HUES6 (cell line): ENCODE results near the gene FNDC3A.

Experiments
- H3K27ac ChIP-seq: 2 replicates; pipeline ENCODE4 v1.7.0; 2013; ENCODE audit warnings: low read depth, mild to moderate bottlenecking, low read length, inconsistent platforms
- H3K27me3 ChIP-seq: 2 replicates; pipeline ENCODE4 v1.6.1; 2013; ENCODE audit warnings: low read length; ENCODE audit not compliant: control insufficient read depth, insufficient read depth
- H3K36me3 ChIP-seq: 2 replicates; pipeline ENCODE4 v1.6.1; 2013; ENCODE audit warnings: low read length; ENCODE audit not compliant: control insufficient read depth, insufficient read depth
- H3K4me1 ChIP-seq: 2 replicates; pipeline ENCODE4 v1.6.1; 2013; ENCODE audit warnings: low read length; ENCODE audit not compliant: control insufficient read depth, insufficient read depth
- H3K4me3 ChIP-seq: 2 replicates; pipeline ENCODE4 v1.5.1; 2013; ENCODE audit warnings: low read depth, low read length
- H3K9ac ChIP-seq: one replicate; pipeline ENCODE4 v1.6.1; 2013; ENCODE audit warnings: mild to moderate bottlenecking, low read length
- H3K9me3 ChIP-seq: 2 replicates; pipeline ENCODE4 v1.6.1; 2013; ENCODE audit warnings: low read depth, low read length; ENCODE audit not compliant: control insufficient read depth, insufficient read depth

The FNDC3A gene

GRCh38 chr13:49254007-49254406 lies 278.3 kb downstream of the FNDC3A start:
- Histone ChIP-seq H3K9ac (no peak overlapping the region), H3K27me3 (no peaks in the 10 kb centered on the region), H3K4me1 (no peaks in the 10 kb centered on the region), H3K27ac (no peak overlapping the region), H3K4me3 (no peak overlapping the region), H3K36me3 (peaks cover 10% of the 10 kb centered on the region; the same call in 1 of the 2 replicates), H3K9me3 (no peaks in the 10 kb centered on the region)

DNA sequence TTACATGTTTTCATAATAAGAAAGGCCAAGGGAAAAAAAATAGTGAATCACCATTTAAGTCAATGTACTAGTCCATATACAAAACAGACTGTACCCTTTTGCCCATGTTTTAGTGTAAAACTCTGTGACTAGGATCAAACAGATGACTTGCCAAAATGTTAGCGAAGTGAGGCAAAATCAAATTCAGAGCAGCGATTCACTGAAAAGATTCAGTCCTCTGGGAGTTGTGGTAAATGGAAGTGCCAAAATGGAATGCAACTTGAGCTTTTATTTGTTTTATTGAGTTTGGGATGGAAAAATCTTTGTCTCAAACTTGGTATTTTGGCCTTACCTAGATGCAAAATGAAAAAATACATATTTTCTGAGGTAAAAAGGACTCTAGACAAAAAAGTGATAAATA lies 281.1 kb downstream of the FNDC3A start:
- no peak overlapping the region for H3K4me3 ChIP-seq
- H3K9ac ChIP-seq, result no peak overlapping the region
- peaks cover 23% of the 10 kb centered on the region for H3K36me3 ChIP-seq
- no peaks in the 10 kb centered on the region for H3K4me1 ChIP-seq
- no peak overlapping the region for H3K27ac ChIP-seq
- no peaks in the 10 kb centered on the region for H3K27me3 ChIP-seq
- no peaks in the 10 kb centered on the region for H3K9me3 ChIP-seq

GRCh38 chr13:49258089-49258796 lies 282.5 kb downstream of the FNDC3A start:
- Histone ChIP-seq H3K4me3 (no peak overlapping the region), H3K27ac (no peak overlapping the region), H3K27me3 (no peaks in the 10 kb centered on the region), H3K36me3 (peaks cover 23% of the 10 kb centered on the region), H3K4me1 (peaks cover under 1% of the 10 kb centered on the region; the same call in 1 of the 2 replicates), H3K9ac (no peak overlapping the region), H3K9me3 (no peaks in the 10 kb centered on the region)
